ENCODE results near the gene FBXL16.

Gene FBXL16

GRCh38 chr16:643050-643368 is 62.6 kb downstream of the FBXL16 start:
- no peak for DNase-seq (ENCODE audit: low read depth, low spot score)
